IMR-90 (cell line): Measurements from ENCODE around the gene ZDHHC4.

Experiments
- BHLHE40 ChIP-seq: fragments of 150-350 bp; IDR thresholded peaks from 2 replicates; pipeline ENCODE4 v1.6.1; 2016; ENCODE audit warnings: mild to moderate bottlenecking, low read depth, low read length
- CEBPB ChIP-seq: IDR thresholded peaks from 2 replicates; pipeline ENCODE4 v1.6.1; 2012; ENCODE audit warnings: low read depth, low read length, improper control_type of control experiment
- MAZ ChIP-seq: IDR thresholded peaks from 2 replicates; pipeline ENCODE4 v1.6.1; 2012; ENCODE audit warnings: low read depth, mild to moderate bottlenecking, low read length, improper control_type of control experiment, moderate library complexity, borderline replicate concordance
- POLR2A ChIP-seq: IDR thresholded peaks from 2 replicates; pipeline ENCODE4 v1.6.1; 2012; ENCODE audit warnings: mild to moderate bottlenecking, low read depth, low read length
- RAD21 ChIP-seq: IDR thresholded peaks from 2 replicates; pipeline ENCODE4 v1.6.1; 2012; ENCODE audit warnings: low read length, improper control_type of control experiment
- RFX5 ChIP-seq: IDR thresholded peaks from 2 replicates; pipeline ENCODE4 v1.8.0; 2012; ENCODE audit warnings: low read depth, mild to moderate bottlenecking, low read length, moderate library complexity
- TF ChIP-seq, protein P1 (sequence below): conservative IDR thresholded peaks from 2 replicates; pipeline ENCODE4 v1.5.1; 2012; ENCODE audit warnings: mild to moderate bottlenecking, low read depth, low read length, improper control_type of control experiment

DNA sequence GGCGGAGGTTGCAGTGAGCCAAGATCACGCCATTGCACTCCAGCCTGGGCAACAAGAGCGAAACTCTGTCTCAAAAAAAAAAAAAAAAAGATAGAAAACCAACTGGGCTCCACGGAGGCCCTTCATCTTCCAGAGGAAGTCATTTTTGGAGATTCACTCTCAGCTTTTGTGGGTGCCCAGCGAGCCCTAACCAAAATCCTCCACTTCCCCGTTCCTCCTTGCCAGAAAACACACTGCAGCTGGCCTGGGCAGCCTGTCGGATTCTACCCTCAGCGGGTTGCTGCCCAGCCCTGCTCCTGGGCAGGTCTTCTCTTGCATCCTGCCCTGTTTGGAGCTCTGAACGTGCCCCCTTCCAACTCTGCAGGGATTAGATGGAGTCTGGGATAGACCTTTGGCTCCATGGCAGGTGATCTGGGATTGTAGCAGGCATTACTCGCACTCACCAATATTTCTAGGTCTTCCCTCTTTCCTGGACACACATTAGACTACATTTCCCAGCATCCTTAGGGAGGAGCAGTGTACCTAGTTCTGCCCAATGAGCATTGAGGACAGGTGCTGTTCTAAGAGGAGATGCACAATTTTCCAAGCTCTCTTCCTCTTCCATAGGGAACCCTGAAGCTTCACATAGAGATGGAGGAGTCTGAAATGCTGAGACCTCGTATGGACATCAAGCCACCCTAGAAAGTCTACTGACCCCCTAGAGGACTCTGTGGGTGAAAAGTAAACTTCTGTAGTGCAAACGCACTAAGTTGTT lies 30.6 kb upstream of the ZDHHC4 start:
- TF ChIP-seq BHLHE40 (no peak), MAZ (no peak), RAD21 (no peak), POLR2A (no peak), RFX5 (no peak), CEBPB (no peak)
- TF ChIP-seq, protein P1, sequence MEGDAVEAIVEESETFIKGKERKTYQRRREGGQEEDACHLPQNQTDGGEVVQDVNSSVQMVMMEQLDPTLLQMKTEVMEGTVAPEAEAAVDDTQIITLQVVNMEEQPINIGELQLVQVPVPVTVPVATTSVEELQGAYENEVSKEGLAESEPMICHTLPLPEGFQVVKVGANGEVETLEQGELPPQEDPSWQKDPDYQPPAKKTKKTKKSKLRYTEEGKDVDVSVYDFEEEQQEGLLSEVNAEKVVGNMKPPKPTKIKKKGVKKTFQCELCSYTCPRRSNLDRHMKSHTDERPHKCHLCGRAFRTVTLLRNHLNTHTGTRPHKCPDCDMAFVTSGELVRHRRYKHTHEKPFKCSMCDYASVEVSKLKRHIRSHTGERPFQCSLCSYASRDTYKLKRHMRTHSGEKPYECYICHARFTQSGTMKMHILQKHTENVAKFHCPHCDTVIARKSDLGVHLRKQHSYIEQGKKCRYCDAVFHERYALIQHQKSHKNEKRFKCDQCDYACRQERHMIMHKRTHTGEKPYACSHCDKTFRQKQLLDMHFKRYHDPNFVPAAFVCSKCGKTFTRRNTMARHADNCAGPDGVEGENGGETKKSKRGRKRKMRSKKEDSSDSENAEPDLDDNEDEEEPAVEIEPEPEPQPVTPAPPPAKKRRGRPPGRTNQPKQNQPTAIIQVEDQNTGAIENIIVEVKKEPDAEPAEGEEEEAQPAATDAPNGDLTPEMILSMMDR = no peak
